Measurements from ENCODE around the gene GAB3.
"Not testable (repeated sequence)": the region's sequence is repeated elsewhere in the genome, so short reads cannot be mapped to it uniquely, and the experiment has no call there.

The GAB3 gene

GRCh38 chrX:154655346-154655745 is 95.5 kb downstream of the GAB3 start:
- no peak for DNase-seq (ENCODE audit: low read depth)

DNA sequence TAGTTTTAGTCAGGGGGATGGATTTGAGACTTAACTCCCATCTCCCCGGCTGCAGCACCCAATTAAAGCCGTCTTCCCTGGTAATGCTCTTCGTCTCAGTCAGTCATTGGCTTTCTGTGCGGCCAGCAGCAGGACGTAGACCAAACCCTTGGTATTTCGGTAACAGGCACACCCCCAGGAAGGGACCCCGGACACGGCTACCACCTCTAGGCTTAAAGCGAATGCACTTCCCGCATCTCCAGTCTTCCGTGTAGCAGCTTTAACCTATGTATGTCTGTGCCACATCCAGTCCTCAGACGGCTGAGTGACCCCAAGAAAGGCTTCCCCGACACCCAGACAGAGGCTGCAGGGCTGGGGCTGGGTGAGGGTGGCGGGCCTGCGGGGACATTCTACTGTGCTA is 96.0 kb downstream of the GAB3 start:
- no peak for DNase-seq (ENCODE audit: low read depth)

GRCh38 chrX:154654372-154654771 is 96.5 kb downstream of the GAB3 start:
- no peak for DNase-seq (ENCODE audit: low read depth)

- DNase-seq (ENCODE audit: low read depth) = not testable (repeated sequence)
Observed at GRCh38 chrX:154653413-154653812, 97.5 kb downstream of the GAB3 start, which contains the start of gene CTAG2. Gene CTAG2 (minus strand): TSS chrX:154653579. CDS start chrX:154653515, 64 bp downstream.

- DNase-seq (ENCODE audit: low read depth) = no peak
Observed at GRCh38 chrX:154653048-154653401, 97.9 kb downstream of the GAB3 start.

- DNase-seq (ENCODE audit: low read depth) = no peak
Observed at GRCh38 chrX:154652311-154653047, 98.4 kb downstream of the GAB3 start.

- no peak for DNase-seq (ENCODE audit: low read depth)
Observed at GRCh38 chrX:154650221-154650510, 100.7 kb downstream of the GAB3 start.

- no peak for DNase-seq (ENCODE audit: low read depth)
Observed at GRCh38 chrX:154649503-154650220, 101.2 kb downstream of the GAB3 start.

DNA sequence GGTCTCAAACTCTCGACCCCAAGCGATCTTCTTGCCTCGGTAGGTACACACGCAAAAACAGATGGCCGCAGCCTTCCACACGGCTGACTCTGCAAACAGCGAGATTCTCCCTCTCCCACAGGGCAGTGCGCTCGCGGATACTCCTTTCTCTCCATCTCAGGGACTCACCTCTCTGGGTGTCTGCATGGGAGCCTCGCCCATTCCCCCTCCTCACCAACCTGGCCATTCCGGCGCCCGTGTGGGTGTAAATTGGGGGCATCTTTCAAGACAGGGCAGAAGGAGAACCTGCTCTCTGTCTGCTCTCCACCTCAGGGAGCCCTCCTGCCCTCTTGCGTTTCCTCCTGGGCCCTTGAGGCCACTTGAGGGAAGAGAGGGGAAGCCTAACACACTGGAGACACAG is 101.9 kb downstream of the GAB3 start:
- no peak for DNase-seq (ENCODE audit: low read depth)

GRCh38 chrX:154645745-154646378 is 105.0 kb downstream of the GAB3 start:
- DNase-seq (ENCODE audit: low read depth) = not testable (repeated sequence)

- DNase-seq (ENCODE audit: low read depth) = not testable (repeated sequence)
Observed at GRCh38 chrX:154643708-154644107, 107.2 kb downstream of the GAB3 start.

DNA sequence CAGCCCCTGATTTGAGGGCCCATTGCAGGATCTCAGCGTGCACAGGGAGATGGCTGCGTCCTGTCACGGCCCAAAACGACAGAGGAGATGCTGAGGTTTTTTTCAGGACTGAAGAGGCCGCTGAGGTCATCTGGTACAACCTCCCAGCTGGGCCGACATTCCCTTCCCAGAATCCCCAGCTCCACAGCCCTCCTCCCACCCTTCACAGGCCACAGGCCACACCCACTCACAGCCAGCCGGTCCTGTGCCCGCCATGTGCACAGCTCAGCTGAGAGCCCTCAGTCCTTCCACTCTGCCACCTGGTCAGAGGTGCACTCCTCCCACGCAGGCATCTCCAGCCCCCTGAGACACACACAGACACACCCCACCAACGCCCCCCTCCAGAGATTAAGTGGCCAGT is 109.1 kb downstream of the GAB3 start:
- DNase-seq (ENCODE audit: low read depth) = not testable (repeated sequence)

GRCh38 chrX:154633661-154634060 is 117.2 kb downstream of the GAB3 start:
- DNase-seq (ENCODE audit: low read depth) = not testable (repeated sequence)

DNA sequence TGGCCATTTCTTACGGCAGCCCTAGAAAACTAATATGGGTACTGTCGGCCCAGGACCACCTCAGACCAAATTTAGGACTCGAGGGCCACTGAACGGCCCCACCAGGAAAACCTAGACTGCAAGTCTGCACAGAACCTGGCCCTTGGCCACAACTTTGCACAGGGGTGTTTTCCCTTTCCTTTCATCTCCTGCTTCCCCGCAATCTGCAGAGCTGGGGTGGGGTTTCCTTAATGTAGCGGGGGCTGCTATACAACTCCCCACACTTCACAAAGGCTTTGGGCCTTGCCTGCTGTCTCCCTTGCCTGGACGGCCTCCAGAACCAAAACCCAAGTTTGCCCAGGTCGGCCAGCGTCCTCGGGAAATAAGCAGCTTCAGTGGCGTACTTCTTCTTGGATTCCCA is 119.9 kb downstream of the GAB3 start:
- DNase-seq (ENCODE audit: low read depth) = not testable (repeated sequence)

- not testable (repeated sequence) for DNase-seq (ENCODE audit: low read depth)
Observed at GRCh38 chrX:154628960-154629359, 121.9 kb downstream of the GAB3 start.

All from stimulated activated CD8-positive, alpha-beta memory T cell treated with anti-CD3 and anti-CD28 coated beads, Interleukin-15, amount 100 ng/mL, for 1 hour (primary cell).